Iris pigment epithelial cell (primary cell): Measurements from ENCODE around the gene LPCAT2.
A peak's percentile ranks its signal among the peaks of the same experiment; 100 is the strongest.

ENCODE experiments used
- DNase-seq: peaks from one replicate; pipeline ENCODE4 v3.0.0-alpha.2; 2011; ENCODE audit warnings: low read depth

LPCAT2 gene

GRCh38 chr16:55508941-55509931 is at the start of gene LPCAT2:
Gene LPCAT2, plus strand, starts transcription at chr16:55509072. Its CDS starts 110 bp downstream, at chr16:55509182.
- DNase-seq = peak; percentile 62

- DNase-seq = no peak
Observed at GRCh38 chr16:55462241-55462640, 46.6 kb upstream of the LPCAT2 start.

GRCh38 chr16:55464375-55464774 is 44.5 kb upstream of the LPCAT2 start:
- DNase-seq = no peak

- peak; percentile 73 for DNase-seq
Observed at GRCh38 chr16:55465077-55465896, 43.6 kb upstream of the LPCAT2 start.

- no peak for DNase-seq
Observed at GRCh38 chr16:55466209-55466608, 42.7 kb upstream of the LPCAT2 start.

GRCh38 chr16:55467898-55468297 is 41.0 kb upstream of the LPCAT2 start:
- no peak for DNase-seq

- no peak for DNase-seq
Observed at GRCh38 chr16:55468352-55468990, 40.4 kb upstream of the LPCAT2 start.

- DNase-seq = no peak
Observed at GRCh38 chr16:55469821-55470532, 38.9 kb upstream of the LPCAT2 start.

GRCh38 chr16:55470533-55471371 is 38.1 kb upstream of the LPCAT2 start:
- DNase-seq = no peak

GRCh38 chr16:55471448-55472097 is 37.3 kb upstream of the LPCAT2 start:
- peak; percentile 88 for DNase-seq

GRCh38 chr16:55473587-55473986 is 35.3 kb upstream of the LPCAT2 start:
- no peak for DNase-seq

- DNase-seq = no peak
Observed at GRCh38 chr16:55474821-55475220, 34.1 kb upstream of the LPCAT2 start.

- DNase-seq = no peak
Observed at GRCh38 chr16:55475919-55476318, 33.0 kb upstream of the LPCAT2 start.

- no peak for DNase-seq
Observed at GRCh38 chr16:55476625-55477533, 32.0 kb upstream of the LPCAT2 start.

- DNase-seq = no peak
Observed at GRCh38 chr16:55477736-55478135, 31.1 kb upstream of the LPCAT2 start.

- DNase-seq = peak; percentile 38
Observed at GRCh38 chr16:55478827-55479429, 29.9 kb upstream of the LPCAT2 start, which contains the start of gene MMP2. Gene MMP2, plus strand, starts transcription at chr16:55479198. Its CDS starts 282 bp downstream, at chr16:55479480.

- DNase-seq = no peak
Observed at GRCh38 chr16:55479430-55480140, 29.3 kb upstream of the LPCAT2 start.

- peak; percentile 88 for DNase-seq
Observed at GRCh38 chr16:55480228-55480655, 28.6 kb upstream of the LPCAT2 start.
